SK-N-SH (cell line): ENCODE measurements around the gene RBM10. TPM values are rescaled to one million over a fixed set of nuclear protein-coding genes. Genes with fewer than 3 reads are reported as not detected.

Source experiments
- CTCF ChIA-PET: fragments of 300-600, 350-600 bp; formaldehyde crosslinking; extraction: SDS; loops from one replicate; lab custom pipeline; 2021; lab: Yijun Ruan, JAX
- POLR2A ChIA-PET: fragments of 350-600 bp; sonication (Branson Sonifier 250); formaldehyde crosslinking; extraction: SDS; loops from one replicate; lab custom pipeline; 2020; ENCODE audit warnings: antibody characterized with exemption, inconsistent platforms; lab: Yijun Ruan, JAX
- DNase-seq: peaks from one replicate; pipeline ENCODE4 v3.0.0; 2012
- H2AFZ ChIP-seq: fragments of 200-600 bp; sonication (generic); 2 replicates; pipeline ENCODE4 v1.8.1; 2016; ENCODE audit warnings: antibody characterized with exemption, mild to moderate bottlenecking, low read depth
- H3F3A ChIP-seq: fragments of 200-600 bp; sonication (generic); replicated peaks from 2 replicates; pipeline ENCODE3; 2016; ENCODE audit warnings: antibody characterized with exemption, mild to moderate bottlenecking; ENCODE audit not compliant: insufficient read depth
- H3K27ac ChIP-seq, 2 experiments: fragments of 200-500 bp in 1 of 2; fragments of 200-600 bp in 1 of 2; sonication (Bioruptor generic) in 1 of 2; sonication (generic), shearing (Covaris generic) in 1 of 2; 2 replicates each; pipeline versions ENCODE4 v1.5.1 to v1.6.1; 2014 to 2016; ENCODE audit warnings: low read depth in 2 of 2, inconsistent platforms in 1 of 2, low read length in 1 of 2, mild to moderate bottlenecking in 1 of 2, mixed read lengths in 1 of 2
- H3K27me3 ChIP-seq: fragments of 200-600 bp; sonication (generic), shearing (Covaris generic); 2 replicates; pipeline ENCODE4 v1.6.1; 2016; ENCODE audit warnings: mixed run types; ENCODE audit not compliant: insufficient read depth
- H3K36me3 ChIP-seq, 2 experiments: fragments of 200-500 bp in 1 of 2; fragments of 200-600 bp in 1 of 2; sonication (Bioruptor generic) in 1 of 2; sonication (generic) in 1 of 2; replicated peaks in 1 of 2; 2 replicates each; pipeline versions ENCODE3 to v1.5.1; 2014 to 2016; ENCODE audit warnings: low read length in 1 of 2, mild to moderate bottlenecking in 1 of 2; ENCODE audit not compliant: insufficient read depth in 2 of 2, control insufficient read depth in 1 of 2
- H3K4me1 ChIP-seq, 2 experiments: fragments of 200-500 bp in 1 of 2; fragments of 200-600 bp in 1 of 2; sonication (Bioruptor generic) in 1 of 2; sonication (generic), shearing (Covaris generic) in 1 of 2; 2 replicates each; pipeline versions ENCODE4 v1.5.1 to v1.6.1; 2014 to 2016; ENCODE audit warnings: low read depth in 1 of 2, low read length in 1 of 2, mixed run types in 1 of 2; ENCODE audit not compliant: insufficient read depth in 2 of 2, control insufficient read depth in 1 of 2
- H3K4me2 ChIP-seq: fragments of 200-600 bp; sonication (generic), shearing (Covaris generic); 2 replicates; pipeline ENCODE4 v1.6.1; 2017; ENCODE audit warnings: mixed run types
- H3K4me3 ChIP-seq, 2 experiments: fragments of 200-500 bp in 1 of 2; fragments of 200-600 bp in 1 of 2; sonication (Bioruptor generic) in 1 of 2; sonication (generic), shearing (Covaris generic) in 1 of 2; 2 replicates each; pipeline versions ENCODE4 v1.5.1 to v1.8.1; 2014 to 2016; ENCODE audit warnings: low read depth in 2 of 2, inconsistent platforms in 1 of 2, low read length in 1 of 2, mild to moderate bottlenecking in 1 of 2, mixed read lengths in 1 of 2, moderate library complexity in 1 of 2
- H3K79me2 ChIP-seq: fragments of 200-600 bp; sonication (generic); 2 replicates; pipeline ENCODE4 v1.8.1; 2017; ENCODE audit warnings: mild to moderate bottlenecking; ENCODE audit not compliant: insufficient read depth
- H3K9ac ChIP-seq: fragments of 200-600 bp; sonication (generic); 2 replicates; pipeline ENCODE4 v1.6.1; 2017; ENCODE audit warnings: mixed run types
- H3K9me2 ChIP-seq: fragments of 200-600 bp; sonication (generic); 2 replicates; pipeline ENCODE4 v1.6.1; 2017; ENCODE audit warnings: mixed run types
- H3K9me3 ChIP-seq: fragments of 200-600 bp; sonication (generic); 2 replicates; pipeline ENCODE4 v1.6.1; 2017; ENCODE audit warnings: mixed run types, mild to moderate bottlenecking, moderate library complexity
- H4K20me1 ChIP-seq: fragments of 200-600 bp; sonication (generic); 2 replicates; pipeline ENCODE4 v1.6.1; 2017; ENCODE audit warnings: mild to moderate bottlenecking, mixed run types; ENCODE audit not compliant: insufficient read depth
- ELF1 ChIP-seq: IDR thresholded peaks from 2 replicates; pipeline ENCODE4 v1.4.0; 2012
- FOXJ3 ChIP-seq: sonication (generic); formaldehyde crosslinking; IDR thresholded peaks from 2 replicates; pipeline ENCODE4 v1.5.1; 2020; ENCODE audit warnings: mild to moderate bottlenecking, missing genetic modification reagents
- GABPA ChIP-seq: IDR thresholded peaks from 2 replicates; pipeline ENCODE4 v1.4.0; 2012; ENCODE audit warnings: low read depth, mild to moderate bottlenecking
- IRF3 ChIP-seq: fragments of 150-350 bp; IDR thresholded peaks from 2 replicates; pipeline ENCODE4 v1.6.1; 2016; ENCODE audit warnings: mild to moderate bottlenecking, low read depth, low read length
- MEF2A ChIP-seq: IDR thresholded peaks from 2 replicates; pipeline ENCODE4 v1.4.0; 2012; ENCODE audit warnings: low read depth, borderline replicate concordance
- MXI1 ChIP-seq: IDR thresholded peaks from 2 replicates; pipeline ENCODE4 v1.6.1; 2012; ENCODE audit warnings: mild to moderate bottlenecking, low read depth, low read length, improper control_type of control experiment
- NFIC ChIP-seq: IDR thresholded peaks from 2 replicates; pipeline ENCODE4 v1.4.0; 2012; ENCODE audit warnings: borderline replicate concordance
- PBX3 ChIP-seq: IDR thresholded peaks from 2 replicates; pipeline ENCODE4; 2012
- POLR2AphosphoS5 ChIP-seq: IDR thresholded peaks from 2 replicates; pipeline ENCODE4 v1.6.1; 2012; ENCODE audit warnings: low read depth, low read length
- RAD21 ChIP-seq: IDR thresholded peaks from 2 replicates; pipeline ENCODE4 v1.6.1; 2012; ENCODE audit warnings: mild to moderate bottlenecking, low read length
- RFX5 ChIP-seq: IDR thresholded peaks from 2 replicates; pipeline ENCODE4 v1.6.1; 2012; ENCODE audit warnings: mild to moderate bottlenecking, improper control_type of control experiment, low read length
- SIN3A ChIP-seq: IDR thresholded peaks from 2 replicates; pipeline ENCODE4 v1.6.1; 2012; ENCODE audit warnings: low read depth, mild to moderate bottlenecking, low read length, moderate library complexity, borderline replicate concordance
- SMC3 ChIP-seq: IDR thresholded peaks from 2 replicates; pipeline ENCODE4 v1.6.1; 2012; ENCODE audit warnings: low read depth, low read length, improper control_type of control experiment
- TAF1 ChIP-seq: IDR thresholded peaks from 2 replicates; pipeline ENCODE4 v1.6.1; 2012; ENCODE audit warnings: low read depth, mild to moderate bottlenecking, low read length, moderate library complexity, borderline replicate concordance
- WGBS: methylation state at CpG from one replicate; pipeline ENCODE4 v1.1.6; 2017; ENCODE audit warnings: low lambda C conversion rate; 5-methylcytosine and 5-hydroxymethylcytosine counted together
- polyA plus RNA-seq, 3 experiments: library from polyadenylated mRNA; depleted of rRNA; stranded (reverse); fragments of >200 nt; gene quantifications; 2 replicates each; pipeline ENCODE4 v1.2.3, GENCODE V29; 2012
- TF ChIP-seq, protein P1 (sequence below): IDR thresholded peaks from 2 replicates; pipeline ENCODE4 v1.4.0; 2012; ENCODE audit warnings: low read depth
- TF ChIP-seq, protein P2 (sequence below): fragments of 150-350 bp; IDR thresholded peaks from 2 replicates; pipeline ENCODE4 v1.6.1; 2017; ENCODE audit warnings: antibody characterized with exemption, low read length, low read depth, borderline replicate concordance
- TF ChIP-seq, protein P3 (sequence below): IDR thresholded peaks from 2 replicates; pipeline ENCODE4 v1.6.1; 2012; ENCODE audit warnings: mild to moderate bottlenecking, low read depth, low read length, moderate library complexity

The RBM10 gene
- polyA plus RNA-seq, 1 of the 3 experiments (the other 2 are of a cell fraction), result 34.4 TPM

GRCh38 chrX:47174376-47174775, 29.4 kb downstream of the RBM10 start:
- Histone ChIP-seq H3K9ac (no peak overlapping the region), H3K36me3 (peaks cover 0 to 14% of the 10 kb centered on the region in 2 experiments), H3K4me2 (no peak overlapping the region), H4K20me1 (no peaks in the 10 kb centered on the region), H3F3A (no peaks in the 10 kb centered on the region), H3K4me1 (no peaks in the 10 kb centered on the region)
- POLR2A ChIA-PET, result no interaction called here
- TF ChIP-seq RFX5, result no peak
- no peak for TF ChIP-seq RAD21
- no peak for TF ChIP-seq SMC3
- no peak for TF ChIP-seq MEF2A
- TF ChIP-seq ELF1, result no peak
- TF ChIP-seq, all 33 proteins: peak for 0
- CTCF ChIA-PET, result no interaction called here
- WGBS, result 54% methylated on average over 11 of the region's 12 CpGs
- Histone ChIP-seq H3K9me3 (no peaks in the 10 kb centered on the region), H3K79me2 (no peaks in the 10 kb centered on the region), H3K9me2 (no peaks in the 10 kb centered on the region), H3K27ac (no peak overlapping the region), H3K27me3 (peaks cover 38% of the 10 kb centered on the region; the same call in 1 of the 2 replicates), H3K4me3 (no peak overlapping the region), H2AFZ (no peak overlapping the region)
- peak; percentile 11 for DNase-seq

DNA sequence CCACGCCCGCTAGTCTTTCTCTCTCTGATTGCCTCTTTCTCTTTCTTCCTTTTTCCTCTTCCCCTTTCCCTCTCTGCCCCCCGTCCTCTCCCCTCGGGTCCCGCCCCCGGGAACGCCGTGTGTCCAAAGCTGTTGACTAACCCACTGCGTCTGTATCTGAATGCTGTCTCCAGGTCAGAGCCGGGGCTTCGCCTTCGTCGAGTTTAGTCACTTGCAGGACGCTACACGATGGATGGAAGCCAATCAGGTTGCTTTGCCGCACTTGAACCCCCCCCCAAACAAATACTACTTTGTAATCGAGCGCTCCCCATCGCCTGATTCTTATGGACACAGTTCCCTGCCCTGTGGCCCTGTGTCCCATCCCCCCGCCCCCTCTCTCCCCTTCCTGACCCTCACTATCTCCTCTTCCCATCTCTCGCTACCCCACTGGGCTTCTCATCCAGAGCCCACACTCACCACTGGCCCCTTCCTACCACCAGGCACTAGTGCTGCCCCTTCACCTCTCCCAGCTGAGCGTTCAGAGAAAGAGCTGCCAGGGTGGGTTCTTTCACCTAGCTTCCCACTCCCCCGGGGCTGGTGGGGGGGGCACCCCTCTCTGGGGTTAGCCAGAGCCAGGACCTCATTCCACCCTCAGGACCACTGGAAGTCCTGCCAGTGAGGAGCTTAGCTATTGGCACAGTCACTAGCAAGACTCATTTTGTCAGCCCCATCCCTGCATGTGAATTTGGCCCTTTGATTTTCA, 30.0 kb downstream of the RBM10 start:
- Histone ChIP-seq H3K4me2 (no peak overlapping the region), H3K4me1 (no peaks in the 10 kb centered on the region), H3K27ac (no peak overlapping the region), H3K4me3 (no peak overlapping the region), H2AFZ (no peak overlapping the region), H3K27me3 (peaks cover 36% of the 10 kb centered on the region; the same call in 1 of the 2 replicates), H3K36me3 (peaks cover 0 to 14% of the 10 kb centered on the region in 2 experiments), H3K9me3 (no peaks in the 10 kb centered on the region), H3K9ac (no peak overlapping the region), H3F3A (no peaks in the 10 kb centered on the region), H3K9me2 (no peaks in the 10 kb centered on the region), H4K20me1 (no peaks in the 10 kb centered on the region), H3K79me2 (no peaks in the 10 kb centered on the region)
- WGBS, result 54% methylated on average over 23 of the region's 23 CpGs
- no peak for TF ChIP-seq ELF1
- TF ChIP-seq, protein P1, sequence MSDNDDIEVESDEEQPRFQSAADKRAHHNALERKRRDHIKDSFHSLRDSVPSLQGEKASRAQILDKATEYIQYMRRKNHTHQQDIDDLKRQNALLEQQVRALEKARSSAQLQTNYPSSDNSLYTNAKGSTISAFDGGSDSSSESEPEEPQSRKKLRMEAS, result no peak
- no peak for TF ChIP-seq IRF3
- no peak for TF ChIP-seq POLR2AphosphoS5
- no peak for TF ChIP-seq RAD21
- TF ChIP-seq PBX3, result no peak
- TF ChIP-seq FOXJ3, result no peak
- TF ChIP-seq TAF1, result no peak
- TF ChIP-seq, protein P2, sequence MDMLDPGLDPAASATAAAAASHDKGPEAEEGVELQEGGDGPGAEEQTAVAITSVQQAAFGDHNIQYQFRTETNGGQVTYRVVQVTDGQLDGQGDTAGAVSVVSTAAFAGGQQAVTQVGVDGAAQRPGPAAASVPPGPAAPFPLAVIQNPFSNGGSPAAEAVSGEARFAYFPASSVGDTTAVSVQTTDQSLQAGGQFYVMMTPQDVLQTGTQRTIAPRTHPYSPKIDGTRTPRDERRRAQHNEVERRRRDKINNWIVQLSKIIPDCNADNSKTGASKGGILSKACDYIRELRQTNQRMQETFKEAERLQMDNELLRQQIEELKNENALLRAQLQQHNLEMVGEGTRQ, result no peak
- TF ChIP-seq, protein P3, sequence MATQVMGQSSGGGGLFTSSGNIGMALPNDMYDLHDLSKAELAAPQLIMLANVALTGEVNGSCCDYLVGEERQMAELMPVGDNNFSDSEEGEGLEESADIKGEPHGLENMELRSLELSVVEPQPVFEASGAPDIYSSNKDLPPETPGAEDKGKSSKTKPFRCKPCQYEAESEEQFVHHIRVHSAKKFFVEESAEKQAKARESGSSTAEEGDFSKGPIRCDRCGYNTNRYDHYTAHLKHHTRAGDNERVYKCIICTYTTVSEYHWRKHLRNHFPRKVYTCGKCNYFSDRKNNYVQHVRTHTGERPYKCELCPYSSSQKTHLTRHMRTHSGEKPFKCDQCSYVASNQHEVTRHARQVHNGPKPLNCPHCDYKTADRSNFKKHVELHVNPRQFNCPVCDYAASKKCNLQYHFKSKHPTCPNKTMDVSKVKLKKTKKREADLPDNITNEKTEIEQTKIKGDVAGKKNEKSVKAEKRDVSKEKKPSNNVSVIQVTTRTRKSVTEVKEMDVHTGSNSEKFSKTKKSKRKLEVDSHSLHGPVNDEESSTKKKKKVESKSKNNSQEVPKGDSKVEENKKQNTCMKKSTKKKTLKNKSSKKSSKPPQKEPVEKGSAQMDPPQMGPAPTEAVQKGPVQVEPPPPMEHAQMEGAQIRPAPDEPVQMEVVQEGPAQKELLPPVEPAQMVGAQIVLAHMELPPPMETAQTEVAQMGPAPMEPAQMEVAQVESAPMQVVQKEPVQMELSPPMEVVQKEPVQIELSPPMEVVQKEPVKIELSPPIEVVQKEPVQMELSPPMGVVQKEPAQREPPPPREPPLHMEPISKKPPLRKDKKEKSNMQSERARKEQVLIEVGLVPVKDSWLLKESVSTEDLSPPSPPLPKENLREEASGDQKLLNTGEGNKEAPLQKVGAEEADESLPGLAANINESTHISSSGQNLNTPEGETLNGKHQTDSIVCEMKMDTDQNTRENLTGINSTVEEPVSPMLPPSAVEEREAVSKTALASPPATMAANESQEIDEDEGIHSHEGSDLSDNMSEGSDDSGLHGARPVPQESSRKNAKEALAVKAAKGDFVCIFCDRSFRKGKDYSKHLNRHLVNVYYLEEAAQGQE, result no peak
- TF ChIP-seq SIN3A, result no peak
- no peak for TF ChIP-seq RFX5
- no peak for TF ChIP-seq NFIC
- no peak for TF ChIP-seq SMC3
- no peak for TF ChIP-seq MXI1
- no peak for TF ChIP-seq GABPA
- POLR2A ChIA-PET, result no interaction called here
- peak; percentile 24 for DNase-seq
- CTCF ChIA-PET, result no interaction called here
